ENCODE measurements around the gene SH3RF3. TPM values are rescaled to one million over a fixed set of nuclear protein-coding genes. Genes with fewer than 3 reads are reported as not detected.

SH3RF3 gene
- total RNA-seq, 1 donor from 2014 or later, result 1.3 TPM

- no peak for TF ChIP-seq CTCF (IDR thresholded peaks at IDR 0.05; ENCODE audit: unreplicated experiment)
- no peak for DNase-seq (ENCODE audit: low spot score, unreplicated experiment)
- H3K4me1 Mint-ChIP-seq (ENCODE audit: low read depth), result peaks cover 12% of the 10 kb centered on the region
- H3K4me3 Mint-ChIP-seq (ENCODE audit: low read depth), result no peak overlapping the region
- peaks cover 22% of the 10 kb centered on the region for H3K27me3 Mint-ChIP-seq
- peaks cover 23% of the 10 kb centered on the region for H3K9me3 Mint-ChIP-seq (ENCODE audit: low read depth)
- peaks cover 5% of the 10 kb centered on the region for H3K36me3 Mint-ChIP-seq (ENCODE audit: insufficient read depth)
- no peak overlapping the region for H3K27ac Mint-ChIP-seq
Observed at GRCh38 chr2:109439986-109440385, 311.0 kb downstream of the SH3RF3 start.

GRCh38 chr2:109440499-109441156 is 311.6 kb downstream of the SH3RF3 start:
- no peak for DNase-seq (ENCODE audit: low spot score, unreplicated experiment)
- H3K4me1 Mint-ChIP-seq (ENCODE audit: low read depth), result peaks cover 12% of the 10 kb centered on the region
- no peak for TF ChIP-seq CTCF (IDR thresholded peaks at IDR 0.05; ENCODE audit: unreplicated experiment)

GRCh38 chr2:109442715-109443319 is 313.8 kb downstream of the SH3RF3 start:
- Mint-ChIP-seq H3K36me3 (ENCODE audit: insufficient read depth) (peaks cover 5% of the 10 kb centered on the region), H3K27me3 (peaks cover 8% of the 10 kb centered on the region), H3K27ac (no peak overlapping the region), H3K4me1 (ENCODE audit: low read depth) (peaks cover 5% of the 10 kb centered on the region), H3K4me3 (ENCODE audit: low read depth) (no peak overlapping the region), H3K9me3 (ENCODE audit: low read depth) (peaks cover 26% of the 10 kb centered on the region)
- DNase-seq (ENCODE audit: low spot score, unreplicated experiment), result no peak
- no peak for TF ChIP-seq CTCF (IDR thresholded peaks at IDR 0.05; ENCODE audit: unreplicated experiment)

More at GRCh38 chr2:109440499-109441156, 311.6 kb downstream of the SH3RF3 start:
- Mint-ChIP-seq H3K27ac (no peak overlapping the region), H3K9me3 (ENCODE audit: low read depth) (peaks cover 26% of the 10 kb centered on the region), H3K27me3 (peaks cover 20% of the 10 kb centered on the region), H3K36me3 (ENCODE audit: insufficient read depth) (peaks cover 5% of the 10 kb centered on the region), H3K4me3 (ENCODE audit: low read depth) (no peak overlapping the region)

GRCh38 chr2:109444916-109445315 is 315.9 kb downstream of the SH3RF3 start:
- H3K9me3 Mint-ChIP-seq (ENCODE audit: low read depth), result peaks cover 26% of the 10 kb centered on the region
- no peak for DNase-seq (ENCODE audit: low spot score, unreplicated experiment)
- peaks cover 2% of the 10 kb centered on the region for H3K27me3 Mint-ChIP-seq
- no peaks in the 10 kb centered on the region for H3K4me1 Mint-ChIP-seq (ENCODE audit: low read depth)
- TF ChIP-seq CTCF (IDR thresholded peaks at IDR 0.05; ENCODE audit: unreplicated experiment), result no peak
- H3K27ac Mint-ChIP-seq, result no peak overlapping the region
- H3K36me3 Mint-ChIP-seq (ENCODE audit: insufficient read depth), result peaks cover 5% of the 10 kb centered on the region
- no peak overlapping the region for H3K4me3 Mint-ChIP-seq (ENCODE audit: low read depth)

GRCh38 chr2:109446278-109447131 is 317.5 kb downstream of the SH3RF3 start:
- no peaks in the 10 kb centered on the region for H3K4me1 Mint-ChIP-seq (ENCODE audit: low read depth)
- no peak for DNase-seq (ENCODE audit: low spot score, unreplicated experiment)
- no peak overlapping the region for H3K27ac Mint-ChIP-seq
- H3K9me3 Mint-ChIP-seq (ENCODE audit: low read depth), result peaks cover 22% of the 10 kb centered on the region
- H3K36me3 Mint-ChIP-seq (ENCODE audit: insufficient read depth), result peaks cover 2% of the 10 kb centered on the region
- TF ChIP-seq CTCF (IDR thresholded peaks at IDR 0.05; ENCODE audit: unreplicated experiment), result no peak
- H3K27me3 Mint-ChIP-seq, result no peaks in the 10 kb centered on the region
- H3K4me3 Mint-ChIP-seq (ENCODE audit: low read depth), result no peak overlapping the region
